Measurements from ENCODE around the gene KLHL17. TPM values are rescaled to one million over a fixed set of nuclear protein-coding genes. Genes with fewer than 3 reads are reported as not detected.

KLHL17 gene
- total and polyA plus RNA-seq, 9 of the 15 experiments (the other 6 are each of a cell fraction or from before 2014, with no cell fraction given): 0.14 to 84.8 (median 13.0) TPM

DNA sequence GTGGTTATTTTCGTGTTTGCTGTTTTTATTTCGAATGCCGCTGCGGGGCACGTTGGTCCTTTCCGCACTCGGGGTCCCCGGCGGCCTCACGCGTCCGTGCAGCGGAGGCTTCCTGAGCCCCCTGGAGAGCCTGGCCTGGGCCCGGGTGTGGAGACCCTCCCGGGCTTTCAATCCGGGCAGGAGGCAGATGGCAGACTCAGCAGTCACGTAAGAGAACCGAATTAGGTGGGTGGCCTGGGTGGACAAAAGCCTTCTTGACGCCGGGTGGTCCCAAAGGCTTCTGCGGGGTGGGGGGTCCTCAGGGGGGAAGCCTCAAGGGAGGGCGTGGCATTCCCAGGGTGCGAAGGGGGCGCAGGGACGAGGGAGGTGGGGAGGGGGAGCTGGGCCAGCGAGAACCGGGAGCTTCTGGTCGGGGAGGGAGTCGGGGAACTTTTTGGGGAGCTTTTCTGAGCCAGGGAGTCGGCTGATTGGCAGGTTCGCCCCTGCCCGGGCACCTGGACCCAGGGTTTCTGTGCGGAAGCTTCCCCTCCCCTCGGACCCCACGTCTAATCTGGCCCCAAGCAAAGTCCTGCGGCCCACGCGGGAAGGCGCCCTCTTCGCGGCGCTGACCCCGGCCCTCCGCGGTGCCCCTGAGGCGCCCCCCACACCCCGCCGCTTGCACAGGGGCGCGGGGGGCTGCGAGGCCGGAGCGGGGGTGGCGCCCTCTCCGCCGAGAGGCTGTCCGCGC, 40.8 kb downstream of the KLHL17 start (continued):
- TF ChIP-seq, protein P1, sequence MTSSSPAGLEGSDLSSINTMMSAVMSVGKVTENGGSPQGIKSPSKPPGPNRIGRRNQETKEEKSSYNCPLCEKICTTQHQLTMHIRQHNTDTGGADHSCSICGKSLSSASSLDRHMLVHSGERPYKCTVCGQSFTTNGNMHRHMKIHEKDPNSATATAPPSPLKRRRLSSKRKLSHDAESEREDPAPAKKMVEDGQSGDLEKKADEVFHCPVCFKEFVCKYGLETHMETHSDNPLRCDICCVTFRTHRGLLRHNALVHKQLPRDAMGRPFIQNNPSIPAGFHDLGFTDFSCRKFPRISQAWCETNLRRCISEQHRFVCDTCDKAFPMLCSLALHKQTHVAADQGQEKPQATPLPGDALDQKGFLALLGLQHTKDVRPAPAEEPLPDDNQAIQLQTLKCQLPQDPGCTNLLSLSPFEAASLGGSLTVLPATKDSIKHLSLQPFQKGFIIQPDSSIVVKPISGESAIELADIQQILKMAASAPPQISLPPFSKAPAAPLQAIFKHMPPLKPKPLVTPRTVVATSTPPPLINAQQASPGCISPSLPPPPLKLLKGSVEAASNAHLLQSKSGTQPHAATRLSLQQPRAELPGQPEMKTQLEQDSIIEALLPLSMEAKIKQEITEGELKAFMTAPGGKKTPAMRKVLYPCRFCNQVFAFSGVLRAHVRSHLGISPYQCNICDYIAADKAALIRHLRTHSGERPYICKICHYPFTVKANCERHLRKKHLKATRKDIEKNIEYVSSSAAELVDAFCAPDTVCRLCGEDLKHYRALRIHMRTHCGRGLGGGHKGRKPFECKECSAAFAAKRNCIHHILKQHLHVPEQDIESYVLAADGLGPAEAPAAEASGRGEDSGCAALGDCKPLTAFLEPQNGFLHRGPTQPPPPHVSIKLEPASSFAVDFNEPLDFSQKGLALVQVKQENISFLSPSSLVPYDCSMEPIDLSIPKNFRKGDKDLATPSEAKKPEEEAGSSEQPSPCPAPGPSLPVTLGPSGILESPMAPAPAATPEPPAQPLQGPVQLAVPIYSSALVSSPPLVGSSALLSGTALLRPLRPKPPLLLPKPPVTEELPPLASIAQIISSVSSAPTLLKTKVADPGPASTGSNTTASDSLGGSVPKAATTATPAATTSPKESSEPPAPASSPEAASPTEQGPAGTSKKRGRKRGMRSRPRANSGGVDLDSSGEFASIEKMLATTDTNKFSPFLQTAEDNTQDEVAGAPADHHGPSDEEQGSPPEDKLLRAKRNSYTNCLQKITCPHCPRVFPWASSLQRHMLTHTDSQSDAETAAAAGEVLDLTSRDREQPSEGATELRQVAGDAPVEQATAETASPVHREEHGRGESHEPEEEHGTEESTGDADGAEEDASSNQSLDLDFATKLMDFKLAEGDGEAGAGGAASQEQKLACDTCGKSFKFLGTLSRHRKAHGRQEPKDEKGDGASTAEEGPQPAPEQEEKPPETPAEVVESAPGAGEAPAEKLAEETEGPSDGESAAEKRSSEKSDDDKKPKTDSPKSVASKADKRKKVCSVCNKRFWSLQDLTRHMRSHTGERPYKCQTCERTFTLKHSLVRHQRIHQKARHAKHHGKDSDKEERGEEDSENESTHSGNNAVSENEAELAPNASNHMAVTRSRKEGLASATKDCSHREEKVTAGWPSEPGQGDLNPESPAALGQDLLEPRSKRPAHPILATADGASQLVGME (CRISPR knock-in tag; IDR thresholded peaks at IDR 0.05): 0 out of 2 replicates have a peak, but pooled peaks have one; percentile 51
- TF ChIP-seq ZNF253 (CRISPR knock-in tag; conservative IDR thresholded peaks at IDR 0.05) (no peak), CEBPG (CRISPR knock-in tag; IDR thresholded peaks at IDR 0.05) (no peak; the same call in 1 of the 2 replicates), CEBPG (tag; conservative IDR thresholded peaks at IDR 0.05 in 1 of 2, IDR thresholded peaks at IDR 0.05 in 1 of 2) (peak; percentile 18 to 34; a peak in 1 of 4 replicates), PRMT5 (CRISPR knock-in tag; IDR thresholded peaks at IDR 0.05) (0 out of 2 replicates have a peak, but pooled peaks have one; percentile 44), ILK (tag; IDR thresholded peaks at IDR 0.05; ENCODE audit: borderline replicate concordance, low read depth) (no peak), SMARCA4 (IDR thresholded peaks at IDR 0.05) (peak; percentile 7; the same call in 1 of the 2 replicates), ZNF76 (CRISPR knock-in tag; IDR thresholded peaks at IDR 0.05; ENCODE audit: borderline replicate concordance) (0 out of 2 replicates have a peak, but pooled peaks have one; percentile 72), DPF2 (IDR thresholded peaks at IDR 0.05) (0 out of 2 replicates have a peak, but pooled peaks have one; percentile 3), CHD4 (IDR thresholded peaks at IDR 0.05; ENCODE audit: insufficient read depth, insufficient replicate concordance, low read depth, low read length, poor library complexity, severe bottlenecking) (peak; percentile 40), NR3C1 (CRISPR knock-in tag; IDR thresholded peaks at IDR 0.05) (peak; percentile 5; the same call in 1 of the 2 replicates), ZNF143 (CRISPR knock-in tag; IDR thresholded peaks at IDR 0.05) (0 out of 2 replicates have a peak, but pooled peaks have one; percentile 1), KDM2B (CRISPR knock-in tag; IDR thresholded peaks at IDR 0.05) (0 out of 2 replicates have a peak, but pooled peaks have one; percentile 30), MYC (IDR thresholded peaks at IDR 0.05; ENCODE audit: low read depth, low read length) (no peak), MYC (CRISPR knock-in tag; IDR thresholded peaks at IDR 0.05; ENCODE audit: borderline replicate concordance, low read depth) (peak; percentile 23)
- TF ChIP-seq, protein P2, sequence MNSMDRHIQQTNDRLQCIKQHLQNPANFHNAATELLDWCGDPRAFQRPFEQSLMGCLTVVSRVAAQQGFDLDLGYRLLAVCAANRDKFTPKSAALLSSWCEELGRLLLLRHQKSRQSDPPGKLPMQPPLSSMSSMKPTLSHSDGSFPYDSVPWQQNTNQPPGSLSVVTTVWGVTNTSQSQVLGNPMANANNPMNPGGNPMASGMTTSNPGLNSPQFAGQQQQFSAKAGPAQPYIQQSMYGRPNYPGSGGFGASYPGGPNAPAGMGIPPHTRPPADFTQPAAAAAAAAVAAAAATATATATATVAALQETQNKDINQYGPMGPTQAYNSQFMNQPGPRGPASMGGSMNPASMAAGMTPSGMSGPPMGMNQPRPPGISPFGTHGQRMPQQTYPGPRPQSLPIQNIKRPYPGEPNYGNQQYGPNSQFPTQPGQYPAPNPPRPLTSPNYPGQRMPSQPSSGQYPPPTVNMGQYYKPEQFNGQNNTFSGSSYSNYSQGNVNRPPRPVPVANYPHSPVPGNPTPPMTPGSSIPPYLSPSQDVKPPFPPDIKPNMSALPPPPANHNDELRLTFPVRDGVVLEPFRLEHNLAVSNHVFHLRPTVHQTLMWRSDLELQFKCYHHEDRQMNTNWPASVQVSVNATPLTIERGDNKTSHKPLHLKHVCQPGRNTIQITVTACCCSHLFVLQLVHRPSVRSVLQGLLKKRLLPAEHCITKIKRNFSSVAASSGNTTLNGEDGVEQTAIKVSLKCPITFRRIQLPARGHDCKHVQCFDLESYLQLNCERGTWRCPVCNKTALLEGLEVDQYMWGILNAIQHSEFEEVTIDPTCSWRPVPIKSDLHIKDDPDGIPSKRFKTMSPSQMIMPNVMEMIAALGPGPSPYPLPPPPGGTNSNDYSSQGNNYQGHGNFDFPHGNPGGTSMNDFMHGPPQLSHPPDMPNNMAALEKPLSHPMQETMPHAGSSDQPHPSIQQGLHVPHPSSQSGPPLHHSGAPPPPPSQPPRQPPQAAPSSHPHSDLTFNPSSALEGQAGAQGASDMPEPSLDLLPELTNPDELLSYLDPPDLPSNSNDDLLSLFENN (IDR thresholded peaks at IDR 0.05; ENCODE audit: low read depth in 2 of 2, low read length in 2 of 2): no peak
- TF ChIP-seq, protein P3, sequence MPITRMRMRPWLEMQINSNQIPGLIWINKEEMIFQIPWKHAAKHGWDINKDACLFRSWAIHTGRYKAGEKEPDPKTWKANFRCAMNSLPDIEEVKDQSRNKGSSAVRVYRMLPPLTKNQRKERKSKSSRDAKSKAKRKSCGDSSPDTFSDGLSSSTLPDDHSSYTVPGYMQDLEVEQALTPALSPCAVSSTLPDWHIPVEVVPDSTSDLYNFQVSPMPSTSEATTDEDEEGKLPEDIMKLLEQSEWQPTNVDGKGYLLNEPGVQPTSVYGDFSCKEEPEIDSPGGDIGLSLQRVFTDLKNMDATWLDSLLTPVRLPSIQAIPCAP (CRISPR knock-in tag; IDR thresholded peaks at IDR 0.05; ENCODE audit: borderline replicate concordance): 0 out of 2 replicates have a peak, but pooled peaks have one; percentile 2
